COLO829 (cell line): Measurements from ENCODE around the gene STAG1.
A peak's percentile ranks its signal among the peaks of the same experiment; 100 is the strongest.
"Not testable (repeated sequence)": the region's sequence is repeated elsewhere in the genome, so short reads cannot be mapped to it uniquely, and the experiment has no call there.

ENCODE experiments used
- DNase-seq: peaks from one replicate; pipeline ENCODE4 v3.0.0; 2012; ENCODE audit warnings: low spot score

Gene STAG1

DNA sequence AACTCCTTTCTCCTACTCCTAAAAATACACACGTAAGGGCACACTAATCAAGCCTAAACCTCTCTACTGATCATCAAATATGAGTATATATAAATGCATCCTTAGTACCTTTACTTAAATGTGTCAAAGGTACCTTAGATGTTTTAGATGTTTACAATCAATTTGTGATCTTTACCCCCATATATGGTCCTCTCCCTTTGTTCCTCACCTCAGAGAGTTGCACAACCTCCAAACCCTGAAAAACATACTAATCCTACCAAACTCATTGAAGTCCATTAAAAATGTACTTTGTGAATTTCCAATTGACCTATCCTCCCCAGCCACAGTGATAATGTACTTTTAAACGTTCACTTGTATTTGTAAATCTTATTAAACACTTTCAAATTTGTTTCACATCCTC is 249.1 kb downstream of the STAG1 start:
- no peak for DNase-seq

DNA sequence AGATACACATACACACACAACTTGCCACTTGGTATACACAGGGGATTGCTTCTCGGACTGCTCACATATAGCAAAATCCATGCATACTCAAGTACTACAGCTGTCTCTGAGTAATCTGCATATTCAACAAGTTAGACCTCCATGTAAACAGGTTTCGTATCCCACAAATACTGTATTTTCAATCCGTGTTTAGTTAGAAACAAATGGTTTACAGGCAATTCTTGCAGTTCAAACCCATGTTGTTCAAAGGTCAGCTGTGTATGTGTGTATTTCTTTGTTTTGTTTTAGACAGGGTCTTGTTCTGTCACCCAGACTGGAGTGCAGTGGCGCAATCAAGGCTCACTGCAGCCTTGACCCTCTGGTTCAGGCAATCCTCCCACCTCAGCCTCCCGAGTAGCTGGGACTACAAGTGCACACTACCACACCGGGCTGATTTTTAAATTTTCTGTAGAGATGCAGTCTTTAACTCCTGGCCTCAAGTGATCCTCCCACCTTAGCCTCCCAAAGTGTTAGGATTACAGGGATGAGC is 253.2 kb downstream of the STAG1 start:
- DNase-seq = no peak

DNA sequence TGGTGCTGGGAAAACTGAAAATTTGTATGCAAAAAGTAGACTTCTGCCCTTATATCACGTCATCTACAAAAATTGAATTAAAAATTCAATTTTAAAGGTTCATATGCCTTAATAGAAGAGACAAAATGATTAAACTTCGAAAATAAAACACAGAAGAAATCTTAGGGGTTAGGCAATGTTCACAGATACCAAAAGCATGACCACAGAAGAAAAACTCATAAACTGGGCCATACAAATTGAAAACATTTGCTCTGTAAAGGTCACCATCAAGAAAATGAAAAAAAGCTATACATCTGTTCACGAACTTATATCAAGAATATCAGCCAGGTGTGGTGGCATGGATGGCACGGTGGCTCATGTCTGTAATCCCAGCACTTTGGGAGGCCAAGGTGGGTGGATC is 257.0 kb downstream of the STAG1 start:
- DNase-seq = no peak

DNA sequence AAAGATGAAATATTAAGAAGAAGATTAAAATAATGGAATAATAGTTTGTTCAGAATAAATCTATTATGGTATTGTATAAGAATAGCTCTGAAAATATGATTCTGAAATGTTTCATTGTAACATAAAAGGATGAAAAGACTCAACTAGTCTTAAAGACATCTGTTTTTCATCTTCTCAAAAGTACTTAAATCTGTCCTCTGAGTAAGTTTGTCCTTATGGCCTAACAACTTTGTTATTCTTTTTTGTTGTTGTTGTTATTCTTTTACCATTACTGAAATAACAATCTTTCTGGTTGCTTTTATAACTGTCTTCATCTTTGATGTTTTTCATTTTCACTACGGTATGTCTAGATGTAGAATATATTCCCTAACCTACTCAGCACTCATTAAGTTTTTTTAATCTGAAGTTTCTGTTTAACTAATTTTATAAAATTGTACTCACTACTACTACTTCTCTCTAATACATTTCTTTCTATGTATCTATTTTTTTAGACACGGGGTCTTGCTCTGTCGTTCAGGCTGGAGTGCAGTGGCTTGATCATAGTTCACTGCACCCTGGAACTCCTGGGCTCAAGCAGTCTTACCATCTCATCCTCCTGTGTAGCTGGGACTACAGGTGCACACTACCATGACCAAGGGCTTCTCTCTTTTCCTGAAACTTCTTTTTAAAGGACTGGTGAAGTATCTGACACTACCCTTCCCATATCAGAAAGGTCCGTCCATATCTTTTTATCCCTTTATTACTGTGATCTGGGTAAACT is 261.4 kb downstream of the STAG1 start:
- no peak for DNase-seq

DNA sequence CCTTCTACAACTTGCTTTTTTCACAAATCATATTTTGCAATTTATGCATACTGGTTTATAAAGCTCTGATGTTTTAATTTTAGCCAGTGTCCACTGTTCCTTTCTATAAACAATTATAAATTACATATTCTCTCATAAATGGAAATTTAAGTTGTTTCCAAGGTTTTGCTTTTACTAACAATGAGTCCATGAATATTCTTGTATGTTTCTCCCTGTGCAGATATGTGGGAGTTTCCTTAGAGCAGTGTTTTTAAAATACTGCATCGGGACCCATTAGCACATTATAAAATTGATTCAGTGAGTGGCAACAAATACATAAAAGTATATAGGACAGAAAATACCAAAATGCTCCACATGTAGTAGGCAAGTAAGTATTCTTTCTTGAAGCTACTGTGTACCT is 266.4 kb downstream of the STAG1 start:
- no peak for DNase-seq

DNA sequence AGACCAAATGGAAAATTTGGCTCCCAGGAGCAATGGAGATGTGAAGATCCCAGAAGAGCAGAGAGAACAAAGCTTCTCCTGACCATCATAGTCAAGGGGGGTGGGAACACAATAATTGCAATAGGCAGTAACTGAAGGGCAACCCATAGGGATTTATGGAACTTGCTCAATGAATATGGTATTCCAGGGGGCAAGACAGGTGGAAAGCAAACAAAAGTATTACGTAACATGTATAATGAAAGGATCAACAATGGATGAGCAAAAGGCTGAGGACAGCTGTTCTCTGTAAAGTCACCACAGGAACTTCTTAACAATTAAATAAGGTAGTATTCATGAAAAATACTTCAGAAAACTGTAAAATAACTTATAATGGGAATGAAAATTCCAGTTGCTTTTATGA is 275.9 kb downstream of the STAG1 start:
- DNase-seq = no peak

DNA sequence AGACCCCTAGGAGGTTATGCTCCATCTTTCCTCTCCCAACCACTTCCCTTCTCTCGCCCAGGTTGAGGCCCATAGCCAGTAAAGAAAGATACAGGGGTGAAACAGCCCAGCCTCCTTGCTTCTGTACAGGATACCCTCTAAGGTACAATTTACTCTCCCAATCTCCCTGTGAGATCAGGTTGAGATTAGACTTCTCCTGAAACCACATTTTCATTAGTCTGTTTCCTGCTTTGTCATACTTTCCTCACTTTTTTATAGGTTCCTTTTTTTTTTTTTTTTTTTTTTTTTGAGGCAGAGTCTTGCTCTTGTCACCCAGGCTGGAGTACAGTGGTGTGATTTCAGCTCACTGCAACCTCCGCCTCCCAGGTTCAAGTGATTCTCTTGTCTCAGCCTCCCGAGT is 277.3 kb downstream of the STAG1 start:
- not testable (repeated sequence) for DNase-seq

DNA sequence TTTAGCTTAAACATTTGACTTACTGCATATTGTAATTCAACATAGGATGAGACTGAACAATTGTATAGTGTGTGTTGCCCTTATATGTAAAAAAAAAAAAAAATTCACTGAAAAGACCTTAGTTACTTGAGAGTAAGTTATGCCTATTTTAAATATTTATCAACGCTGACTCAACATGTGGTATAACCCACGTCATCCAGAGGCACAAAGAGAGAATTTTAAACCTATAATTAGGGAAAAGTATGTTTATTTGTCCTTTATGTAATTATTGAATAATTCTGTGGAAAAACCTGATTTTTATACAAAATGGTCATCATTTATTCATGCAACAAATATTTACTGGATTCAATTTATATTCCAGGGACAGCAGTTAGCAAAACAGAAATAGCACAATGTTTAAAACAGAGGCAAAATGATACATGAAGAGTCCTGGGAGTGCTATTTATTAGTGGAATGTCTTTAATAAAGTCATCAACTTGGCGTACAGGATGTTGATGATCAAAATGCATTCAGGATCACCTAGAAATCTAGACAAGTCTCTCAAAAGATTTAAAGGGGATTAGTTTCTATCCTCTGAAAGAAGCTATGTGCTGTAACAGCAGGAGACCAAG is 278.4 kb downstream of the STAG1 start:
- peak; percentile 64 for DNase-seq

DNA sequence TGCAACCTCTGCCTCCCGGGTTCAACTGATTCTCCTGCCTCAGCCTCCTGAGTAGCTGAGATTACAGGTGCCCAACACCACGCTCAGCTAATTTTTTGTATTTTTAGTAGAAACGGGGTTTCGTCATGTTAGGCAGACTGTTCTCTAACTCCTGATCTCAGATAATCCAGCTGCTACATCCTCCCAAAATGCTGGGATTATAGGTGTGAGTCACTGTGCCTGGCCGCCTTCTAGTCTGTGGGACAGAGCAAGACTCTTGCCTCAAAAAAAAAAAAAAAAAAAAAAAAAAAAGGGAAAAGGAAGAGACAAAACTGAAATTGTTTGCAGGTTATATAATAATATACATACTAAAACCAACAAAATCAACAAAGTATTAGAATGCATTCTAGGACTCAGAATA is 286.9 kb downstream of the STAG1 start:
- DNase-seq = no peak

DNA sequence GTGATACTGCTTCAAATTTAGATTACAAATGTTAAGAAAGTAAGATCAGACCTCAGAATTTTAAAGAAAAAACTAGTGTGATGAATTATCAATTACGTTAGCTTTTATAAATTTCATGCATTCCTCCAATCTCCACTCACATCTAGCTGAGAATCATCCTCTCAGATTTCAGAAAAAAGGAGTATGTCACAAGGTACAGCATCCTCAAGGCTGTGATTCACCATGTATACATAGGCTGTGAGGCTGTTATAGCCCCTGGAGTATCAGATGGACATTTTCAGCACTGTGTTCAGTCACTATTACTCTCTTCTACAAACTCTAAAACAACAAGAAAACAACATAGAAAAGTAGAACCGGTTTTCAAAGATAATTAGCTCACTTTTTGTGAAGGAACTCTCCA is 287.7 kb downstream of the STAG1 start:
- no peak for DNase-seq

DNA sequence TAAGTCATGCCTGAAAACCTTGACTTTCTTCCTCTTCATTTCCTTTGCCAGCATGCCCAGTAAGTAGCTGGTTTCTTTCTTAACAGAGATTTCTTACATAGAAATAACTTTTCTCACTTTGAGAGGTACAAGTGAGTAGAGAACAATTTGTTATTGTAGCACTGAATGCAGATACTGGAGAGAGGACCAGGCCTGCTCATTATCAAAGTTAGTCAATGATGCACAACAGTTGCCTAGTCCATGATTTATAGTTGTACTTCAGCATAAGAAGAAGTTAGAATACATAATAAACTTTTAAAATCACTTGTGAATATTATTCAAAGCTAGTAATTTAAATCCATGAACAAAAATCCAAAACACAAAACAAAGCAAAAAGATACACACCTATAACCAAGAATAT is 289.0 kb downstream of the STAG1 start:
- no peak for DNase-seq

DNA sequence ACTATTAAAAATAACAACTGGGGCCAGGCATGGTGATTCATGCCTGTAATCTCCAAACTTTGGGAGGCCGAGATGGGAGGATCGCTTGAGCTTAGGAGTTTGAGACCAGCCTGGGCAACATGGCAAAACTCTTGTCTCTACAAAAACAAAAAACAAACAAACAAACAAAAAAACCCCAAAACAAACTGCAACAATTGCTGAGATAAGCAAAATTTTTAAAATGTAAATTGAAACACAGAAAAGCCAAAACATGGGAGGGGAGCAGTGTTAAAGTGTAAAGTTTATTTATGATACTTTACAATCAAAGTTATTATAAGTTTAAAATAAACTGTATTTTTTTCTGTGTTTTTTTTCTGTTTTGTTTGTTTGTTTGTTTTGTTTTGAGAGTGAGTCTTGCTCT is 294.4 kb downstream of the STAG1 start:
- DNase-seq = no peak

DNA sequence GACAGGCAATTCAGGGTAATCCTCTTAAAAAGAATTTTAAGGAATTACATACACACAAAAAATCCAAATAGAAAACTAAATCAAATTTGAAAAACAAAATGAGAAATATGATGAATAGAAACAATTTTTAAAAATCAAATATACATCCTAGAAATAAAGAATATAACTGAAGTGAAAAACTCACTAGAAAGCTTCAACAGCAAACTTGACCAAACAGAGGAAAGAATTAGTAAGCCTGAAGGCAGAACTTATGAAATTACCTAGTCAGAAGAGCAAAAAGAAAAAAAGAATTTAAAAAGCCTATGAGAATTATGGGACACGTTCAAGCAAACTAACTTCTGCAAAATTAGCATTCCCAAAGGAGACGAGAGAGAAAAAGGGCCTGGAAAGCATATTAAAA is 296.0 kb downstream of the STAG1 start:
- DNase-seq = no peak

DNA sequence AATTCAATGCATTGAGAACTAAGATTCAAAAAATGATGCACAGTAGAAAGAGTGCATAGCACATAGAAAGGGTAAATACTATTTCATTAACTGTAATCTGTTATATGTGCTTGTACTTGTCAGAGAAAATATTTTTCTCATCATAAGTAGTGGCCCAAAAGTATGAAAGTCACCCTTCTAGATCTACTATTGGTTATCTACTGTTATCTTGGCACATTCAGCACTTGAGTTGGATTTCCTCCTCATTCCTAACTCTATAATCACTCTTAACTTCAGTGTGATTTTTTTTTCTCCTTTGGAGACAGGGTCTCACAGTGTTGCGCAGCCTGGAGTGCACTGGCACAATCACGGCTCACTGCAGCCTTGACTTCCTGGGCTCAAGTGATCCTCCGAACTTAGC is 307.6 kb downstream of the STAG1 start:
- DNase-seq = no peak

DNA sequence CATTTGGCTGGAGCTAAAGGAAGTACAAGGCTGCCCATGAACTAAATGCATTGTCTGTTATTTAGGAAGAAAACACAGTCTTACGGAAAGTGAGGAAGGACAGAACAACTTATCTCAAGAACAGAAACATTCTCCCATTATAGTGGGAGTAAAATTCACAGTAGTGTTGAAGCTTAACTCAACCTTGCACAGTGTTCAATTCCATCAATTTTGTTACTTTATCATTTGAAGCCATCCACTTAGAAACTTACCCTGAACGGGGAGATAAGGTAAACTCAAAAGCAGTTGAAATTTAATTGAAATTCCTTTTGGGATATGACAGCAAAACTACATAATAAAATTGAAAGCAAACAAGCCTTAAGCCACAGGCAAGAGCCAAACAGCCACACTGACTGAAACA is 315.1 kb downstream of the STAG1 start:
- no peak for DNase-seq

DNA sequence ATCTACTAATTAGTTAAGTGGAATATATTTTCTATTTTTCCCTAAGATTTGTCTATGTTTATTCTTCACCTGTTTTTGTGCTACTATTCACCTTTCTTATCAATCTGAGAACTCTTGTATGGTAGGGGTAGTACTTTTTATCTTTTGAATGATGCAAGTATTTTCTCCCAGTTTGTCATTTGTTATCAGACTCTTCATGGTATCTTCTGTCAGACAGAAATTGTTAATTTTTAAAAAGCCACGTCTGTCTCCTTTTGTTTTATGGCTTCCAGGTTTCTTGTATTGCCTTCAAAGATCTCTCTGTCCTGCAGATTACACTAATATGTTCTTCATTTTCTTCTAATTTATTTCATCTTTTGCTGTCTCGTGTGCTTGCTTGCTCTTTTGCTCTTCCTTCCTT is 317.7 kb downstream of the STAG1 start:
- DNase-seq = no peak

DNA sequence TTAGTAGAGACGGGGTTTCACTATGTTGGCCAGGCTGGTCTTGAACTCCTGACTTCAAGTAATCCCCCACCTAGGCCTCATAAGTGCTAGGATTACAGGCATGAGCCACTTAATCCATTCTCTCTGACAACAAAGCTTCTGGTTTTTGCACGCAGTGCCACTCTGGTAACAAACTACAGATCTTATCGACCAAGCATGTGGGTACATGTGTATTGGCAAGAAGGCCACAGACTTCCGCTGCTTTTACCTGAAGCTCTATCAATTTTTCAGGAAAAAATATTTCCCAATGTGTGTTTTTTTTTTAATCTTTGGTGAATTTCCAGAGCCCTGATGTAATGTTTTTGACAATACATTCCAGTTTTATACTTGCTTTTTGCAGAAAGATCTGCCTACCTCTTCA is 319.5 kb downstream of the STAG1 start:
- no peak for DNase-seq

DNA sequence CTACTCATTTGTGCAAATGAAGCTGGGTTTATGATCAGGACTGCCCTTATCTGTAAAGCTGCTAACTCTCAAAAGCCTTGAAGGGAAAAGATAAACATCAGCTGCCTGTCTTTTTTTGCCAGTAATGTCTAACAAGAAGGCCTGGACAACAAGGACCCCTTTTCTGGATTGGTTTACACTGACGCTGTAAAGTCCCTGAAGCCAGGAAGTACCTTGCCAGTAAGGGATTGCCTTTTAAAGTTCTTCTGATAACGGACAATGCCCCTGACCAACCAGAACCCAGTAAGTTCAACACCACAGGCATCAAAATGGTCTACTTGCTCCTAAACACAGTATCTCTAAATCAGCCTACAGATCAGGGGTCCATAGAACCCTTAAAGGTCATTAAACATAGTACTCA is 324.0 kb downstream of the STAG1 start:
- DNase-seq = no peak

DNA sequence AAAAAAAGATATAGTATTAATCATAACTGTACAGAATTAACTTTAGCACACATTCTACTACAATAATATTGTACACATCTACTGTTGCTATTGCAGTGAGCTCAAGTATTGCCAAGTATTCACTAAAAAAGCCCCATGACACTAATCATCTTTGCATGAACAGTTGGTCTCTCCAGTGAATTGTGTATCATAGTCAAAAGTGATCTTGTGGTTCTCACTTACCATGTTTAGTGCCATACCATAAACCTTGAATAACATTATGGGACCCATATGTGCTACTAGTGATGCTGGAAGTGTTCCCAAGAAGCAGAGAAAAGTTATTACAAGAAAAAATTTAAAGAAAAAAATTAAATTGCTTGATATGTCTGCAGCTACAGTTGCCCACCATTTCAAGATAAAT is 324.9 kb downstream of the STAG1 start:
- DNase-seq = no peak

DNA sequence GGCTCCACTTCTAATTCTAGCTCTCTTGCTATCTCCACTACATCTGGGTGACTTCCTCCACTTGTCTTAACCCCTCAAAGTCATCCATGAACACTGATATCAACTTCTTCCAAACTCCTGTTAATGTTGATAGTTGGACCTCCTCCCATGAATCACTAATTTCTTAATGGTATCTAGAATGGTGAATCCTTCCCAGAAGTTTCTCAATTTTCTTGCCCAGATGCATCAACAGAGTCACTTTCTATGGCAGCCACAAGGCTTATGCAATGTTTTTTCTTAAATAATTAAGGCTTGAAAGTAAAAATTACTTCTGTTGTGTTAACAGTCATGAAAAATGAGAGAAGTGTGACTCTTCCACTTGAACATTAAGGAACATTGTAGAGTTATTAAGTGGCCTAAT is 337.7 kb downstream of the STAG1 start:
- no peak for DNase-seq

DNA sequence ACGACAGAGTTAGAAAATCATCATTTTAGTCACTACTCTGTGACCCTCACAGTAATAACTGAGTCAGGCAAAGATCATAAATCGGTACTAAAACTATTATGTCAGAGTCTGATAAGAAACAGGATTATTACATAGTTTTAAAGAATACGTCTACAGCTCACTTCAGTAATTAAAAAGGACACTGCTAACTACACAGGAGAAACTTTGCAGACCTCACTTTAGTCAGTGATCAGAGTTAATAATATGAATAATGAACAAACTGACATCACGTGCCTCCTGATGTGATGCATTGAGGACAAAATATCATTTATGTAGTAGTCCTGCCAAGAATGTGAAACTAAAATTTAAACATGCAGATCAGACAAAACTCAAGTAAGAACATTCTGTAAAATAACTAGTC is 339.9 kb downstream of the STAG1 start:
- DNase-seq = no peak

DNA sequence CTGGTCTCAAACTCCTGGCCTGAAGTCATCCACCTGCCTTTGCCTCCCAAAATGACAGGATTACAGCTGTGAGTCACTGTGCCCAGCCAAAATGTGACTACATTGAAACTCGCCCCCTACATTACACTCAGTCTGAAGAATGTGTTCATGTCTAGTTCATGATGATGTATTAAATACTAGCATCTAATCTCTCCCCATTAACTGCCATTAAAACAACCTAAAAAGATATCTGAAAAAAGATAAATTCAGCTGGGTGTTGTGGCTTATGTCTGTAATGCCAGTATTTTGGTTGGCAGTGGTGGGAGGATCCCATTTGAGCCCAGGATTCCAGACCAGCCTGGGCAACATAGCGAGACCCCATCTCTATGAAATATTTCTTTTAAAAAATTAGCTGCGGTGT is 342.6 kb downstream of the STAG1 start:
- no peak for DNase-seq

DNA sequence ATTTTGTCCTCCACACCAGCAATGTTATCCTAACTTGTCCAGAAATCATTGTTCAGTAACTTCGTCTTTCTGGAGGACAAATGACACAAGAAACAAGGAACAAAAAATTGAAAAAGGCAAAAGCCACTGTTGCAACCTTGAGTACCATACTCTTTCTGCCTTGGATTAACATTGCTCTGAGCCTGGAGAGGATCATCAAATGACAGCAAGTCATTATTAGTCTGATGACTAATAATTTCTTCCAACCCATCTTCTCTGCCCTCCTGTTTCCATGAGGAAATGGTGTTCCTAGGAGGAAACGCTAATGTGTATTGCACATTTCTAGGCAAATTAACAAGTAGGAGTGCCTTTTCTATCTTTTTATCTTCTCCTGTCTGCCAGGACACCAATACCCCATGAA is 348.1 kb downstream of the STAG1 start:
- no peak for DNase-seq

DNA sequence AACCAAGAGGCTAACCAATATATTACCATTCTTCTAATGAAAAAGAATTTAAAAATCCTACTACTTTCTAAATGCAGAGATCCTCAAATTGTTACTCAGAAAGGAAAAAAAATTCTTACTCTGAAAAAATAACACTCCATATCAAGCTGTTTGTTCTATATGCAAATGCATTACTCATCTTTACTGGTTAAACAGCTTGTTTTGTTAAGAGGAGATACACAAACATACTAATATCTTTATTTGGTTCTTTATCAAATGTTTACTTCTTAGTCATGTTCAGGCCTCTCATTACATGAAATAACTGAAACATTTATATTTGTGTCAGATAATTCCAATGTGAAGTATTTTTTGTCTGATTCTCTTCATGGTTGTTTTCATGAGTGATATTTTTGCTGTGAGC is 355.3 kb downstream of the STAG1 start:
- DNase-seq = no peak
